ENCODE results near the gene HPDL. TPM values are rescaled to one million over a fixed set of nuclear protein-coding genes. Genes with fewer than 3 reads are reported as not detected.

The HPDL gene
- total RNA-seq, 4 donors from 2014 or later: 0.16 to 2.3 (median 1.1) TPM; not detected in 1

DNA sequence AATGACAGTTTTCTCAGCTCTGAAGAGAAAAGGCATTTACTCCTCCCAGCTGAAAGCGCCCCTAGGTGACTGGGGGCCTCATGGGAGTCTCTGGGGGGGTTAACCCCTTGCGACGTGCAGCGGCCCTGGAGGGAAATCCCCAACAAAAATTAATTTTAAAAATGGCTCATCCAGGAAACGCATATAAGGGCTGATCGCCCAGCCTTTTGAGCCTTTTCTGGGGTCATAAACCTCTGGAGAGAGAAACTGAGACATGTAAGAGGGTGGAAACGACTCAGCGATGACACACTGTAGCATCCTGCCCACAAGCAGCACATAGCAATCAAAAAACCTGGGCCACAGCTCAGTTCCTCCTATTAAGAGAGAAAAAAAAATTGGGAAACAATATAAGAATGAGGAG, 20.4 kb upstream of the HPDL start:
- intact Hi-C loops (cut with DNase I; ENCODE audit: low total_unique reads) (no loop called here), in situ Hi-C loops (cut with MboI; ENCODE audit: low sequenced_read_pairs in 4 of 4) (no loop called here)
- DNase-seq (no peak), ATAC-seq (no peak)
- Histone ChIP-seq H3K36me3 (no peaks in the 10 kb centered on the region), H3K9me3 (no peaks in the 10 kb centered on the region), H3K4me1 (peaks cover 8 to 16% of the 10 kb centered on the region in 2 donors), H3K27me3 (no peaks in the 10 kb centered on the region), H3K4me3 (no peak overlapping the region), H3K27ac (no peak overlapping the region)
- TF ChIP-seq, protein P1, sequence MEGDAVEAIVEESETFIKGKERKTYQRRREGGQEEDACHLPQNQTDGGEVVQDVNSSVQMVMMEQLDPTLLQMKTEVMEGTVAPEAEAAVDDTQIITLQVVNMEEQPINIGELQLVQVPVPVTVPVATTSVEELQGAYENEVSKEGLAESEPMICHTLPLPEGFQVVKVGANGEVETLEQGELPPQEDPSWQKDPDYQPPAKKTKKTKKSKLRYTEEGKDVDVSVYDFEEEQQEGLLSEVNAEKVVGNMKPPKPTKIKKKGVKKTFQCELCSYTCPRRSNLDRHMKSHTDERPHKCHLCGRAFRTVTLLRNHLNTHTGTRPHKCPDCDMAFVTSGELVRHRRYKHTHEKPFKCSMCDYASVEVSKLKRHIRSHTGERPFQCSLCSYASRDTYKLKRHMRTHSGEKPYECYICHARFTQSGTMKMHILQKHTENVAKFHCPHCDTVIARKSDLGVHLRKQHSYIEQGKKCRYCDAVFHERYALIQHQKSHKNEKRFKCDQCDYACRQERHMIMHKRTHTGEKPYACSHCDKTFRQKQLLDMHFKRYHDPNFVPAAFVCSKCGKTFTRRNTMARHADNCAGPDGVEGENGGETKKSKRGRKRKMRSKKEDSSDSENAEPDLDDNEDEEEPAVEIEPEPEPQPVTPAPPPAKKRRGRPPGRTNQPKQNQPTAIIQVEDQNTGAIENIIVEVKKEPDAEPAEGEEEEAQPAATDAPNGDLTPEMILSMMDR (IDR thresholded peaks at IDR 0.05 in 4 of 5, conservative IDR thresholded peaks at IDR 0.05 in 1 of 5): no peak
- no peak for TF ChIP-seq POLR2A (IDR thresholded peaks at IDR 0.05)

DNA sequence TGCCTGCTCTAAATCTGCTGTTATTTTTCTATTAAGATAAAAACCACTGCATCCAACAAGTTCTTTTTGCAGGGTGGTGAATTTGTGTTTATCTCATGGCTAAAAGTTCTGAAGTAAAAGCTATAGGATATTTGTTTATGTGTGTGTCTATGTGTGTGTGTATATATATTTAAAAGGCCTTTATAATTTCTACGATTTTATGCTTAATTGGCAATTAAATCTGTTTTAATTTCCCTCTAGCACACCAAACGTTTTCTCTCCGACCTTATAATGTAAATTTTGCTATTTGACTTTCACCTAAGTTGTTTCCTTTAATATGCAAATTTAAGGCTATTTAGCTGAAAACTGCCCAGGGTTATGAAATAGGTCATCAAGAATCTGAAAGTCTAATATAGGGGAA, 19.8 kb upstream of the HPDL start:
- intact Hi-C loops (cut with DNase I; ENCODE audit: low total_unique reads) (no loop called here), in situ Hi-C loops (cut with MboI; ENCODE audit: low sequenced_read_pairs in 4 of 4) (no loop called here)
- Histone ChIP-seq H3K27ac (no peak overlapping the region), H3K4me1 (peaks cover 8 to 16% of the 10 kb centered on the region in 2 donors), H3K36me3 (no peaks in the 10 kb centered on the region), H3K9me3 (no peaks in the 10 kb centered on the region), H3K4me3 (no peak overlapping the region), H3K27me3 (no peaks in the 10 kb centered on the region)
- TF ChIP-seq, protein P1 (IDR thresholded peaks at IDR 0.05 in 4 of 5, conservative IDR thresholded peaks at IDR 0.05 in 1 of 5): no peak
- no peak for DNase-seq
- no peak for ATAC-seq

DNA sequence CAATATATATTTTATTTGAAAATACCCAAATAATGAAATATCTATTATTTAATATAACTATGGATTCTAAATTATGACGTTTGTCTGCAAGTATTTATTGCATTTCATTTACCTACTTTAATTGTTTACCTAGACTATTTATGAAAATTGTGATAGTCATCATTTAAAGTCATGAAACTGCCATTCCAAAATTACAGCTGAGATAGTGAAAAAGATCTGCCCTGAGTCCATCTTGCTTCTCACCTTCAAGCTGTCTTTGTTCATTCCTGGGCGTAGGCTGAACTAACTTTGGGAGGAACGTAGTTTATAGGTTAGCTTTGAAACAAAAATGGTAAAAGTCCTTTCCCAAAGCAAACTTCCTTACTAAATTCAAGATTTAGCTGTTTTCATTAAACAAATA, 12.4 kb upstream of the HPDL start:
- Histone ChIP-seq H3K36me3 (no peaks in the 10 kb centered on the region), H3K27me3 (no peaks in the 10 kb centered on the region), H3K4me1 (no peaks in the 10 kb centered on the region), H3K9me3 (no peaks in the 10 kb centered on the region), H3K4me3 (no peak overlapping the region), H3K27ac (no peak overlapping the region)
- intact Hi-C loops (cut with DNase I; ENCODE audit: low total_unique reads): no loop called here
- no peak for DNase-seq
- in situ Hi-C loops (cut with MboI; ENCODE audit: low sequenced_read_pairs in 4 of 4): no loop called here
- TF ChIP-seq, protein P1 (IDR thresholded peaks at IDR 0.05 in 4 of 5, conservative IDR thresholded peaks at IDR 0.05 in 1 of 5): no peak
- TF ChIP-seq POLR2A (IDR thresholded peaks at IDR 0.05): no peak
- ATAC-seq: no peak

DNA sequence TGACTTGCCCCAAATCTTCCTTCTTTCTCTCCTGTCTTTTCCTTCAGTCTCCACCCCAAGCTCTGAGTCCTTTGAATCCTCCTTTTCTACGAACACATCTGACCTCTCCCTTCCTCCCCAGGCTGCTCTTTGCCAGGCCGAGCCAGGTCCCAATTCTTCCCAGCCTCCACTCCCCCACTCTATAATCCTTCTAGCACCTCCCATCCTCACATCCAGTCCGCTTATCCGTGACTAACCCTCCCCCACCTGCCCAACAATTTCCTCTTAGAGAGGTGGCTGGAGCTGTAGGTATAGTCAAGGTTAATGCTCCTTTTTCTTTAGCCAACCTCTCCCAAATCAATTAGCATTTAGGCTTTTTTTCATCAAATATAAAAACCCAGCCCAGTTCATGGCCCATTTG, 9.5 kb upstream of the HPDL start:
- DNase-seq (no peak), ATAC-seq (no peak)
- no peak for TF ChIP-seq POLR2A (IDR thresholded peaks at IDR 0.05)
- Histone ChIP-seq H3K4me1 (no peaks in the 10 kb centered on the region), H3K36me3 (no peaks in the 10 kb centered on the region), H3K27me3 (no peaks in the 10 kb centered on the region), H3K9me3 (no peaks in the 10 kb centered on the region), H3K4me3 (no peak overlapping the region), H3K27ac (no peak overlapping the region)
- in situ Hi-C loops (cut with MboI; ENCODE audit: low sequenced_read_pairs in 4 of 4): no loop called here
- intact Hi-C loops (cut with DNase I; ENCODE audit: low total_unique reads): no loop called here

DNA sequence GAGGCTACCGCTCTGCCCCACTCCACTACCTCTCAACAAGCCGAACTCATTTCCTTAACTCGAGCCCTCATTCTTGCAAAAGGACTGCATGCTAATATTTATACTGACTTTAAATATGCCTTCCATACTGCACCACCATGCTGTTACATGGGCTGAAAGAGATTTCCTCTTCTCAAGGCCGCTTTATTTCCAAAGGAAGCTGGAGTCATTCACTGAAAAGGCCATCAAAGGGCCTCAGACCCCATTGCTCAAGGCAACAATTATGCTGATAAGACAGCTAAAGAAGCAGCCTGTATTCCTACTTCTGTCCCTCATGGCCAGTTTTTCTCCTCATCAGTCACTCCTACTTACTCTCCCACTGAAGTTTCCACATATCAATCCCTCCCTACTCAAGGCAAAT, 6.9 kb upstream of the HPDL start:
- ATAC-seq (no peak), DNase-seq (no peak)
- intact Hi-C loops (cut with DNase I; ENCODE audit: low total_unique reads) (no loop called here), in situ Hi-C loops (cut with MboI; ENCODE audit: low sequenced_read_pairs in 4 of 4) (no loop called here)
- no peak overlapping the region for H3K27ac ChIP-seq
- no peaks in the 10 kb centered on the region for H3K36me3 ChIP-seq
- TF ChIP-seq, protein P1 (IDR thresholded peaks at IDR 0.05 in 4 of 5, conservative IDR thresholded peaks at IDR 0.05 in 1 of 5): no peak
- TF ChIP-seq POLR2A (IDR thresholded peaks at IDR 0.05): no peak
- H3K27me3 ChIP-seq: no peaks in the 10 kb centered on the region
- no peaks in the 10 kb centered on the region for H3K9me3 ChIP-seq
- H3K4me1 ChIP-seq: no peaks in the 10 kb centered on the region
- no peak overlapping the region for H3K4me3 ChIP-seq
